Colonic mucosa (tissue), 4 donors: ENCODE measurements around the gene LMO3. TPM values are rescaled to one million over a fixed set of nuclear protein-coding genes. Genes with fewer than 3 reads are reported as not detected.

ENCODE experiments used
- DNase-seq: peaks from one replicate; pipeline ENCODE4 v3.0.0-alpha.2; 2020
- H3K27ac ChIP-seq: fragments of 200-600 bp; one replicate; pipeline ENCODE4 v1.8.0; 2021
- H3K27me3 ChIP-seq: fragments of 200-600 bp; one replicate; pipeline ENCODE4 v1.8.0; 2021
- H3K36me3 ChIP-seq: fragments of 200-600 bp; one replicate; pipeline ENCODE4 v1.8.0; 2021
- H3K4me1 ChIP-seq: fragments of 200-600 bp; one replicate; pipeline ENCODE4 v1.8.0; 2021; ENCODE audit warnings: mild to moderate bottlenecking
- H3K4me3 ChIP-seq: fragments of 200-600 bp; one replicate; pipeline ENCODE4 v1.8.0; 2021
- H3K9ac ChIP-seq, 2 donors: one replicate each; pipeline ENCODE4 v1.7.0; 2013; ENCODE audit warnings: control low read depth in 2 of 2, low read depth in 2 of 2, low read length in 2 of 2
- H3K9me3 ChIP-seq: fragments of 200-600 bp; one replicate; pipeline ENCODE4 v1.8.0; 2021
- CTCF ChIP-seq: fragments of 200-600 bp; IDR thresholded peaks from one replicate; pipeline ENCODE4 v1.8.0; 2022; ENCODE audit warnings: antibody characterized with exemption, mild to moderate bottlenecking
- intact Hi-C: fragments of 100-400 bp; cut with DNase I; formaldehyde crosslinking; loops from one replicate; pipeline ENCODE4 v1.14.1; 2022
- total RNA-seq, 2 donors: library from RNA; stranded (reverse); fragmentation: NEBNext Ultra II Directional in 1 of 2; extraction: Animal tissue kit (Norgen Biotek cat#: 25700) in 1 of 2; gene quantifications; one replicate each; pipeline ENCODE4 v1.2.1, GENCODE V29; 2021
- donor health status: healthy.
- donor health status: DM: no; HTN: no; CAD: no.
- donor health status: DM: no; HTN: no; CAD: no.

LMO3 gene
- total RNA-seq, 2 donors from 2014 or later = 0.72 to 8.1 TPM

GRCh38 chr12:16600525-16600924, 5.4 kb downstream of the LMO3 start:
- no peak for TF ChIP-seq CTCF
- Histone ChIP-seq H3K4me1 (no peaks in the 10 kb centered on the region), H3K9me3 (no peaks in the 10 kb centered on the region), H3K4me3 (no peak overlapping the region), H3K27me3 (no peaks in the 10 kb centered on the region), H3K9ac (no peak overlapping the region), H3K27ac (no peak overlapping the region), H3K36me3 (no peaks in the 10 kb centered on the region)
- intact Hi-C loops = no loop called here
- DNase-seq = no peak

DNA sequence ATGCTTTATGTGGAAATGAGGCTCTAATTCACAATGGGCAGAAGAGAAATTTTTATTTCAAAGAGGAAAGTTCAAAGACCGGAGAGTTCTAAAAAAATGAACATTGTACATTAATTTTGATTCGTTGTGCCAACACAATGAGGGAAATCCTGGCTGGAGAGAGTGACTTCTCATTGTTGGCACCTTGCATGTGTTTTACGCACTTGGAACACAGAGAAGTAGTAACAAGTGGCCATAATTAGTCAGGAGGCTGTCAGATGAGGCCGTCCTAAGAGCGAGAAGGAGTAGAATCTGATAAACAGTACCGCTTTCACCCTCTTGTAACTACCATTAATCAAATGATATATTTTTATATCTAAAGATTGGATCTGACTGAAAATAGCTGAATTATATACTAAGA, 6.9 kb downstream of the LMO3 start:
- H3K9ac ChIP-seq = no peak overlapping the region
- H3K4me3 ChIP-seq = no peak overlapping the region
- no peak for TF ChIP-seq CTCF
- no peaks in the 10 kb centered on the region for H3K9me3 ChIP-seq
- no peaks in the 10 kb centered on the region for H3K27me3 ChIP-seq
- intact Hi-C loops = no loop called here
- H3K4me1 ChIP-seq = no peaks in the 10 kb centered on the region
- no peaks in the 10 kb centered on the region for H3K36me3 ChIP-seq
- no peak overlapping the region for H3K27ac ChIP-seq
- no peak for DNase-seq

DNA sequence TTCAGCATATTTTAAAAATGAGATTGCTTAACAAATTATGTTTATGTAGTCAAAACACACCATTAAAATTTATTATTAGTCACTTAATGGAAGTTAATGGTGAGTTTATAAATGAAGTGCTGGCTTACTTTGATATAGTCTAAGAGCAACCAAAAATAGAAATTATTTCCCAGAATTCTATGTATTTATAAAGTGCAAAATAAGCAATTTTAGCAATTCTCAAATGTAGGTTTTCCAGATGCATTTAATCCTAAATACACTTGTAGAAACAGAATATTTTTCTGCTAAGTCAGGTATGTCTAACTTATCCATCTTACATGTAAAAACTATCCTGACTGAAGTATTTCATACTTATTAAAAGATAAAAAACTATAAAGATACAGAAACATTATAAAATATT, 11.2 kb downstream of the LMO3 start:
- Histone ChIP-seq H3K9me3 (no peaks in the 10 kb centered on the region), H3K4me3 (no peak overlapping the region), H3K27ac (no peak overlapping the region), H3K4me1 (no peaks in the 10 kb centered on the region), H3K36me3 (no peaks in the 10 kb centered on the region), H3K27me3 (no peaks in the 10 kb centered on the region), H3K9ac (no peak overlapping the region)
- no peak for TF ChIP-seq CTCF
- intact Hi-C loops = no loop called here
- no peak for DNase-seq

DNA sequence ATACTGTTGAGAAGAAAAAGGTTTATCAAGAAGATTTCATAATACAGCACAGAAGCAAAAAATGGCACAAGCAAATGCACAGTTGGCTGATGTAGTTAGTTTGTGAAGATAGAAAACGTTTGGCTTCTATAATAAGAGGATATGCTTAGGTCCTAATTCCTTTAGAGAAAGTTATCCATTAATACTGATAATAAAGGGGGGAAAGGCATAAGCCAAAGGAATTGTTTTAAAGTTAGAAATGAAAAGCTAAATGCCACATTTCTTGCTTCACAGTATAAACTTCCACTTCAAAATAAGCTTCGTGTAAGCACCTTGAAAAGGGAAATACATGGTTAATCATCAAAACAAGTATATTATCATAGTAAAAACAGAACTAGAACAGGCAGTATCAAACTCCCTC, 12.4 kb downstream of the LMO3 start:
- intact Hi-C loops = no loop called here
- TF ChIP-seq CTCF = no peak
- Histone ChIP-seq H3K4me1 (no peaks in the 10 kb centered on the region), H3K27me3 (no peaks in the 10 kb centered on the region), H3K27ac (no peak overlapping the region), H3K9ac (no peak overlapping the region), H3K9me3 (no peaks in the 10 kb centered on the region), H3K36me3 (no peaks in the 10 kb centered on the region), H3K4me3 (no peak overlapping the region)
- no peak for DNase-seq

- no peaks in the 10 kb centered on the region for H3K9me3 ChIP-seq
- no peaks in the 10 kb centered on the region for H3K4me1 ChIP-seq
- no peak overlapping the region for H3K9ac ChIP-seq
- no peak overlapping the region for H3K4me3 ChIP-seq
- no peak for DNase-seq
- intact Hi-C loops = no loop called here
- no peaks in the 10 kb centered on the region for H3K27me3 ChIP-seq
- no peak overlapping the region for H3K27ac ChIP-seq
- H3K36me3 ChIP-seq = no peaks in the 10 kb centered on the region
- no peak for TF ChIP-seq CTCF
These were observed 15.3 kb downstream of the LMO3 start for GRCh38 chr12:16590645-16591044.

- H3K36me3 ChIP-seq = no peaks in the 10 kb centered on the region
- no peak for DNase-seq
- intact Hi-C loops = no loop called here
- no peak overlapping the region for H3K9ac ChIP-seq
- H3K9me3 ChIP-seq = no peaks in the 10 kb centered on the region
- no peaks in the 10 kb centered on the region for H3K4me1 ChIP-seq
- no peak for TF ChIP-seq CTCF
- H3K27me3 ChIP-seq = no peaks in the 10 kb centered on the region
- no peak overlapping the region for H3K27ac ChIP-seq
- H3K4me3 ChIP-seq = no peak overlapping the region
These were observed 17.1 kb downstream of the LMO3 start for GRCh38 chr12:16588812-16589211.
